HepG2 (cell line): ENCODE results near the gene ACTRT2. TPM values are rescaled to one million over a fixed set of nuclear protein-coding genes. Genes with fewer than 3 reads are reported as not detected.

ENCODE experiments used
- ARID3A ChIP-seq: IDR thresholded peaks from 2 replicates; pipeline ENCODE4 v1.6.1; 2012; ENCODE audit warnings: low read depth, low read length, improper control_type of control experiment
- BRF2 ChIP-seq: sonication (generic); formaldehyde crosslinking; IDR thresholded peaks from 2 replicates; pipeline ENCODE4 v1.8.1; 2022; ENCODE audit warnings: mild to moderate bottlenecking, missing genetic modification reagents
- DNMT1 ChIP-seq: sonication (generic); formaldehyde crosslinking; IDR thresholded peaks from 2 replicates; pipeline ENCODE4 v1.5.1; 2020; ENCODE audit warnings: mild to moderate bottlenecking, missing genetic modification reagents
- GTF3A ChIP-seq: sonication (generic); formaldehyde crosslinking; conservative IDR thresholded peaks from 2 replicates; pipeline ENCODE4 v1.4.0; 2020; ENCODE audit warnings: mild to moderate bottlenecking, missing genetic modification reagents
- HDAC2 ChIP-seq: sonication (generic); formaldehyde crosslinking; IDR thresholded peaks from 2 replicates; pipeline ENCODE4 v1.4.0; 2020; ENCODE audit warnings: missing genetic modification reagents
- TCF7 ChIP-seq: sonication (generic); IDR thresholded peaks from 2 replicates; pipeline ENCODE4 v1.6.1; 2016; ENCODE audit warnings: antibody characterized with exemption, low read depth
- ZNF737 ChIP-seq: sonication (generic); formaldehyde crosslinking; IDR thresholded peaks from 2 replicates; pipeline ENCODE4 v1.5.0; 2020; ENCODE audit warnings: missing genetic modification reagents, mild to moderate bottlenecking, borderline replicate concordance
- polyA plus RNA-seq, 8 experiments: library from polyadenylated mRNA; depleted of rRNA in 3 of 8; stranded (reverse) in 7 of 8; unstranded in 1 of 8; fragments of >200 nt; fragmentation: Illumina TruSeq in 4 of 8; extraction: Trizol in 4 of 8; gene quantifications; 2 replicates each; pipeline versions ENCODE4 v1.2.1 to v1.2.3, GENCODE V29; 2011 to 2016; ENCODE audit warnings: low read depth in 4 of 8, missing spikeins in 1 of 8, mixed read lengths in 1 of 8; ENCODE audit not compliant: insufficient read depth in 1 of 8
- total RNA-seq, 5 experiments: library from RNA; depleted of rRNA; stranded (reverse); fragments of >200 nt; fragmentation: Illumina TruSeq; extraction: Trizol; gene quantifications; 2 replicates each; pipeline ENCODE4 v1.2.3, GENCODE V29; 2016; ENCODE audit warnings: low read depth in 1 of 5
- TF ChIP-seq, protein P1 (sequence below): sonication (generic); formaldehyde crosslinking; IDR thresholded peaks from 2 replicates; pipeline ENCODE4 v1.4.0; 2020; ENCODE audit warnings: missing genetic modification reagents, mild to moderate bottlenecking, borderline replicate concordance
- TF ChIP-seq, protein P2 (sequence below): sonication (generic); formaldehyde crosslinking; IDR thresholded peaks from 2 replicates; pipeline ENCODE4 v1.4.0; 2020; ENCODE audit warnings: missing genetic modification reagents, borderline replicate concordance
- TF ChIP-seq, protein P3 (sequence below): sonication (generic); formaldehyde crosslinking; IDR thresholded peaks from 2 replicates; pipeline ENCODE4 v1.4.0; 2020; ENCODE audit warnings: missing genetic modification reagents
- TF ChIP-seq, protein P4 (sequence below): sonication (generic); formaldehyde crosslinking; IDR thresholded peaks from 2 replicates; pipeline ENCODE4 v1.8.0; 2022; ENCODE audit warnings: missing genetic modification reagents, mild to moderate bottlenecking, moderate library complexity, borderline replicate concordance

The ACTRT2 gene
- total and polyA plus RNA-seq, 2 of the 13 experiments (the other 11 are each of a cell fraction or from before 2014, with no cell fraction given) = not detected

GRCh38 chr1:3070644-3071564 is 49.6 kb downstream of the ACTRT2 start (continued):
- TF ChIP-seq, protein P1, sequence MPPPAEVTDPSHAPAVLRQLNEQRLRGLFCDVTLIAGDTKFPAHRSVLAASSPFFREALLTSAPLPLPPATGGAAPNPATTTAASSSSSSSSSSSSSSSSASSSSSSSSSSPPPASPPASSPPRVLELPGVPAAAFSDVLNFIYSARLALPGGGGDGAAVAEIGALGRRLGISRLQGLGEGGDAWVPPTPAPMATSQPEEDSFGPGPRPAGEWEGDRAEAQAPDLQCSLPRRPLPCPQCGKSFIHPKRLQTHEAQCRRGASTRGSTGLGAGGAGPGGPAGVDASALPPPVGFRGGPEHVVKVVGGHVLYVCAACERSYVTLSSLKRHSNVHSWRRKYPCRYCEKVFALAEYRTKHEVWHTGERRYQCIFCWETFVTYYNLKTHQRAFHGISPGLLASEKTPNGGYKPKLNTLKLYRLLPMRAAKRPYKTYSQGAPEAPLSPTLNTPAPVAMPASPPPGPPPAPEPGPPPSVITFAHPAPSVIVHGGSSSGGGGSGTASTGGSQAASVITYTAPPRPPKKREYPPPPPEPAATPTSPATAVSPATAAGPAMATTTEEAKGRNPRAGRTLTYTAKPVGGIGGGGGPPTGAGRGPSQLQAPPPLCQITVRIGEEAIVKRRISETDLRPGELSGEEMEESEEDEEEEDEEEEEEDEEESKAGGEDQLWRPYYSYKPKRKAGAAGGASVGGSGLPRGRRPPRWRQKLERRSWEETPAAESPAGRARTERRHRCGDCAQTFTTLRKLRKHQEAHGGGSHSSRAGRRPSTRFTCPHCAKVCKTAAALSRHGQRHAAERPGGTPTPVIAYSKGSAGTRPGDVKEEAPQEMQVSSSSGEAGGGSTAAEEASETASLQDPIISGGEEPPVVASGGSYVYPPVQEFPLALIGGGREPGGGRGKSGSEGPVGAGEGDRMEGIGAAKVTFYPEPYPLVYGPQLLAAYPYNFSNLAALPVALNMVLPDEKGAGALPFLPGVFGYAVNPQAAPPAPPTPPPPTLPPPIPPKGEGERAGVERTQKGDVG = no peak
- TF ChIP-seq, protein P2, sequence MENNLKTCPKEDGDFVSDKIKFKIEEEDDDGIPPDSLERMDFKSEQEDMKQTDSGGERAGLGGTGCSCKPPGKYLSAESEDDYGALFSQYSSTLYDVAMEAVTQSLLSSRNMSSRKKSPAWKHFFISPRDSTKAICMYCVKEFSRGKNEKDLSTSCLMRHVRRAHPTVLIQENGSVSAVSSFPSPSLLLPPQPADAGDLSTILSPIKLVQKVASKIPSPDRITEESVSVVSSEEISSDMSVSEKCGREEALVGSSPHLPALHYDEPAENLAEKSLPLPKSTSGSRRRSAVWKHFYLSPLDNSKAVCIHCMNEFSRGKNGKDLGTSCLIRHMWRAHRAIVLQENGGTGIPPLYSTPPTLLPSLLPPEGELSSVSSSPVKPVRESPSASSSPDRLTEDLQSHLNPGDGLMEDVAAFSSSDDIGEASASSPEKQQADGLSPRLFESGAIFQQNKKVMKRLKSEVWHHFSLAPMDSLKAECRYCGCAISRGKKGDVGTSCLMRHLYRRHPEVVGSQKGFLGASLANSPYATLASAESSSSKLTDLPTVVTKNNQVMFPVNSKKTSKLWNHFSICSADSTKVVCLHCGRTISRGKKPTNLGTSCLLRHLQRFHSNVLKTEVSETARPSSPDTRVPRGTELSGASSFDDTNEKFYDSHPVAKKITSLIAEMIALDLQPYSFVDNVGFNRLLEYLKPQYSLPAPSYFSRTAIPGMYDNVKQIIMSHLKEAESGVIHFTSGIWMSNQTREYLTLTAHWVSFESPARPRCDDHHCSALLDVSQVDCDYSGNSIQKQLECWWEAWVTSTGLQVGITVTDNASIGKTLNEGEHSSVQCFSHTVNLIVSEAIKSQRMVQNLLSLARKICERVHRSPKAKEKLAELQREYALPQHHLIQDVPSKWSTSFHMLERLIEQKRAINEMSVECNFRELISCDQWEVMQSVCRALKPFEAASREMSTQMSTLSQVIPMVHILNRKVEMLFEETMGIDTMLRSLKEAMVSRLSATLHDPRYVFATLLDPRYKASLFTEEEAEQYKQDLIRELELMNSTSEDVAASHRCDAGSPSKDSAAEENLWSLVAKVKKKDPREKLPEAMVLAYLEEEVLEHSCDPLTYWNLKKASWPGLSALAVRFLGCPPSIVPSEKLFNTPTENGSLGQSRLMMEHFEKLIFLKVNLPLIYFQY (CRISPR knock-in tag) = no peak
- TF ChIP-seq ARID3A = no peak
- TF ChIP-seq, protein P3, sequence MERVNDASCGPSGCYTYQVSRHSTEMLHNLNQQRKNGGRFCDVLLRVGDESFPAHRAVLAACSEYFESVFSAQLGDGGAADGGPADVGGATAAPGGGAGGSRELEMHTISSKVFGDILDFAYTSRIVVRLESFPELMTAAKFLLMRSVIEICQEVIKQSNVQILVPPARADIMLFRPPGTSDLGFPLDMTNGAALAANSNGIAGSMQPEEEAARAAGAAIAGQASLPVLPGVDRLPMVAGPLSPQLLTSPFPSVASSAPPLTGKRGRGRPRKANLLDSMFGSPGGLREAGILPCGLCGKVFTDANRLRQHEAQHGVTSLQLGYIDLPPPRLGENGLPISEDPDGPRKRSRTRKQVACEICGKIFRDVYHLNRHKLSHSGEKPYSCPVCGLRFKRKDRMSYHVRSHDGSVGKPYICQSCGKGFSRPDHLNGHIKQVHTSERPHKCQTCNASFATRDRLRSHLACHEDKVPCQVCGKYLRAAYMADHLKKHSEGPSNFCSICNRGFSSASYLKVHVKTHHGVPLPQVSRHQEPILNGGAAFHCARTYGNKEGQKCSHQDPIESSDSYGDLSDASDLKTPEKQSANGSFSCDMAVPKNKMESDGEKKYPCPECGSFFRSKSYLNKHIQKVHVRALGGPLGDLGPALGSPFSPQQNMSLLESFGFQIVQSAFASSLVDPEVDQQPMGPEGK (CRISPR knock-in tag) = 0 out of 2 replicates have a peak, but pooled peaks have one; percentile 9
- no peak for TF ChIP-seq ZNF737 (CRISPR knock-in tag)
- TF ChIP-seq, protein P4, sequence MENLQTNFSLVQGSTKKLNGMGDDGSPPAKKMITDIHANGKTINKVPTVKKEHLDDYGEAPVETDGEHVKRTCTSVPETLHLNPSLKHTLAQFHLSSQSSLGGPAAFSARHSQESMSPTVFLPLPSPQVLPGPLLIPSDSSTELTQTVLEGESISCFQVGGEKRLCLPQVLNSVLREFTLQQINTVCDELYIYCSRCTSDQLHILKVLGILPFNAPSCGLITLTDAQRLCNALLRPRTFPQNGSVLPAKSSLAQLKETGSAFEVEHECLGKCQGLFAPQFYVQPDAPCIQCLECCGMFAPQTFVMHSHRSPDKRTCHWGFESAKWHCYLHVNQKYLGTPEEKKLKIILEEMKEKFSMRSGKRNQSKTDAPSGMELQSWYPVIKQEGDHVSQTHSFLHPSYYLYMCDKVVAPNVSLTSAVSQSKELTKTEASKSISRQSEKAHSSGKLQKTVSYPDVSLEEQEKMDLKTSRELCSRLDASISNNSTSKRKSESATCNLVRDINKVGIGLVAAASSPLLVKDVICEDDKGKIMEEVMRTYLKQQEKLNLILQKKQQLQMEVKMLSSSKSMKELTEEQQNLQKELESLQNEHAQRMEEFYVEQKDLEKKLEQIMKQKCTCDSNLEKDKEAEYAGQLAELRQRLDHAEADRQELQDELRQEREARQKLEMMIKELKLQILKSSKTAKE (CRISPR knock-in tag) = no peak; the same call in 1 of the 2 replicates
- peak; percentile 25; the same call in 1 of the 2 replicates for TF ChIP-seq HDAC2
- TF ChIP-seq BRF2 (CRISPR knock-in tag) = no peak
- TF ChIP-seq TCF7 = no peak
- TF ChIP-seq DNMT1 (CRISPR knock-in tag) = peak; percentile 34; the same call in 1 of the 2 replicates
- no peak for TF ChIP-seq GTF3A (CRISPR knock-in tag)
